GM19023 (cell line): ENCODE results near the gene DENND1C.
A peak's percentile ranks its signal among the peaks of the same experiment; 100 is the strongest.

Source experiments
- ATAC-seq: cut with Tn5 transposase; IDR thresholded peaks from one replicate; pipeline ENCODE4 v1.9.1; 2021; ENCODE audit warnings: mild to moderate bottlenecking, moderate library complexity; ENCODE audit not compliant: unreplicated experiment

The DENND1C gene

GRCh38 chr19:6425732-6426620 lies 55.6 kb downstream of the DENND1C start:
- ATAC-seq, result no peak

- ATAC-seq, result peak; percentile 86
Measured at GRCh38 chr19:6424939-6425731, 56.5 kb downstream of the DENND1C start.

- ATAC-seq, result no peak
Measured at GRCh38 chr19:6424195-6424938, 57.2 kb downstream of the DENND1C start, which contains the start of gene KHSRP. KHSRP (minus strand) TSS chr19:6424811; CDS start chr19:6424701, 110 bp downstream.

GRCh38 chr19:6423499-6424194 lies 57.9 kb downstream of the DENND1C start:
- no peak for ATAC-seq

GRCh38 chr19:6421075-6422014 lies 60.2 kb downstream of the DENND1C start:
- ATAC-seq, result no peak

DNA sequence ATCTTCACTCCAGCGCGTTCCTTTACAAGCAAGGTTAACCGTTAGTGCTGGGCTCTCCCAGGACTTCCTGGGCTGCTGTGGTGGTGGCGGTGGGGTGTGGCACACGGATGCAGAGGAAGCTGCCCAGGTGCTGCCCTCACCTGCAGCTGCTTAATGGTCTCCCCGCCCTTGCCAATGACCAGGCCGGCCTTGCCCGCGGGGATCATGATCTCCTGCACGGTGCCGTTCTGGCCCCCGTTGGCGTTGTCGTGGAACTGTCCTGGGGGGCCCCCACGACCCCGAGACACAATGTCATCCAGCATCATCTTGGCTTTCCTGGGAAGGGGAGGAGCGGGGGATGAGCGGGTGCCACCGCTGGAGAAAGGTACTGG lies 63.0 kb downstream of the DENND1C start:
- no peak for ATAC-seq

- ATAC-seq, result no peak
Measured at GRCh38 chr19:6417713-6418561, 63.6 kb downstream of the DENND1C start.
